ENCODE results near the gene MRPL2.

DNA sequence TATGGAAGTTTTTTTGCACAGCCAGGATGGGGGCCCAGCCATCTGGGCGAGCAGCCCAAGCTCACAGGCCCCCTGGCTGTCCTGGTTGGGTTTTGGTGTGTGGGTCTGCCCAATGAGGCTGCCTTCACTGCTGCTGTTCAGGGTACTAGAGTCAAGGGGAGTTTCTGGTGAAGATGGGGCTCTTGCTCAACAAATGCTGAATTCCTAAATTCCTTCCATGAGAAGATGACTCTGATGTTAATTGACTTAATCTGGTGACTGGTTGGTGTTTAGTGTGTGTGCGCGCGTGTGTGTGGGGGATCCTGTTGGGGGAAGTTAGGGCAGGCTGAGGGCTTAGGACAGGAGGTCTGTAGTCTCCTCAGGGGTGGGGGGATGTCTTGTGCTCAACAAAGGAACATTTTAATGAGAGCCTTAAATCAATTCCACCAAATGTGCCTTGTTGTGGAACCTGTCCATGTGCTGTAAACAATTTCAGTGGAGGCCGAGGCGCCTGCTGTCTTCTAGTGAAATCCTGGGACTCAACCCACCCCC lies 18.8 kb upstream of the MRPL2 start:
- no peak for TF ChIP-seq TAF1 (IDR thresholded peaks at IDR 0.05; ENCODE audit: borderline replicate concordance, low read depth, low read length)
- TF ChIP-seq POLR2AphosphoS5 (IDR thresholded peaks at IDR 0.05; ENCODE audit: low read depth, low read length): no peak
- no peak for TF ChIP-seq POLR2A (IDR thresholded peaks at IDR 0.05; ENCODE audit: low read depth, low read length)

Data from GM12892 (cell line).